ENCODE measurements around the gene SHBG.
"Not testable (repeated sequence)": the region's sequence is repeated elsewhere in the genome, so short reads cannot be mapped to it uniquely, and the experiment has no call there.

The SHBG gene

GRCh38 chr17:7591596-7591995, 38.3 kb upstream of the SHBG start:
- no peak overlapping the region for H3K4me3 ChIP-seq (ENCODE audit: low read length)
- no peak for TF ChIP-seq ZNF274 (IDR thresholded peaks at IDR 0.05; ENCODE audit: low read depth, low read length)

DNA sequence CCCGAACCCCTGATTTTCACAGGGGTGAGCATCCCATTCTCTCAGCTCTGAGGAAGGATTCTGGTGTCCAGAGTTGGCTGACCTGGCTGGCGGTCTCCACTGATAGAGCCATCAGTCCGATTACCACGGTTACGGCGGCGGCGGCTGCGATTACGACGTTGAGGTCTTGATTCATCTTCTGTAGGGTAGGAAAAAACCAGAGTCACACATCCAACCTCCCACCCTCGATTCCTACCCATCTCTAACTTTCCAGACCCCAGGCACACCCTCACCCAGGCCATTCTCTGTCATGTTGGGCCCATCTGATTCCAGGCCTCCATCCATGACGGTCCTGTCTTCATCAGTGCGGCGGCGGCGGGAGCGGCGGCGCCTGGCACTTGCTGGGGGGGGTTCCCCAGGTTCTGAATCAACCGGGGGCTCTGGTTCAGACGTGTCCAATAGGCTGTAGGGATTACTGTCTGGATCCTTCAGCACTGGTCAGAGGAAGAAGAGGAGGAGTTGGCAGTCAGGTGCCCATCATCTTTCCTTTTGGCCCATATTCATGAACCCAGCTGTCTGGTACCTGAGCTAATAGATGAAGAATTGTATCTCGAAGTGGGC, 37.4 kb upstream of the SHBG start:
- no peak for TF ChIP-seq ZNF274 (IDR thresholded peaks at IDR 0.05; ENCODE audit: low read depth, low read length)
- no peak overlapping the region for H3K4me3 ChIP-seq (ENCODE audit: low read length)

DNA sequence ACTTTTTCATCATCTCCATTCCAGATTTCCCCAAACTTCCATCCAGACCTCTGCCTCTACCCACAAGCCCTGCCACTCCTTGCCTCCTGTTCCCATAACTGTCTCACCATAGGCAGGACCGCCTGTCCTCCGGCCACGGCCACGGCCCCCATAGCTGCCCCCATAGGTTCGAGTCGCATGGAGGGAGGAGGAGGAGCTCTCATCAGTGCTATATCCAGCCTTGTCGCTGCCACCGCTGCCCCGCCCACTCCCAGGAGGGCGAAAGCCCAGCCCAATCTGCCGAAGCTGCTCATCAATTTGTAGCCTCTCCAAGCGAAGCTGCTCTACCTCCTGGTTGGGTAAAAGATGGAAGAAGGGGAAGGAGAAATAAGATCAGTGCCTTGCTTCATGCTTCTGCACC, 36.6 kb upstream of the SHBG start:
- TF ChIP-seq ZNF274 (IDR thresholded peaks at IDR 0.05; ENCODE audit: low read depth, low read length): no peak
- no peak overlapping the region for H3K4me3 ChIP-seq (ENCODE audit: low read length)

DNA sequence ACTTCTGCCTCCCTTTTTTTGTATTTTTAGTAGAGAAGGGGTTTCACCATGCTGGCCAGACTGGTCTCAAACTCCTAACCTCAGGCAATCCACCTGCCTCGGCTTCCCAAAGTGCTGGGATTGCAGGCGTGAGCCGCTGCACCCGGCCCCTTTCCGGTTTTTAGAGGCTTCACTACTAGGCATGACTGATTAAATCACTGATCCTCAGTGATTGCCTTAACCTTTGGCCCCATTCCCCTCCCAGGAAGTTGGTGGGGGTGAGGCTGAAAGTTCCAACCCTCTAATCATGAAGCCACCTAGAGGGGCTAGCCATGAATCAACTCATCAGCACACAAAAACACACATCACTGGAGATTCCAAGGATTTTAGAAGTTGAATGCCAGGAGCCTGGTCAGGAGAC, 32.4 kb upstream of the SHBG start:
- H3K4me3 ChIP-seq (ENCODE audit: low read length): not testable (repeated sequence)

- no peak for TF ChIP-seq ZNF274 (IDR thresholded peaks at IDR 0.05; ENCODE audit: low read depth, low read length)
- H3K4me3 ChIP-seq (ENCODE audit: low read length): no peak overlapping the region
These were observed 23.7 kb upstream of the SHBG start for GRCh38 chr17:7606280-7606679.

- no peak overlapping the region for H3K4me3 ChIP-seq (ENCODE audit: low read length)
- TF ChIP-seq ZNF274 (IDR thresholded peaks at IDR 0.05; ENCODE audit: low read depth, low read length): no peak
These were observed 19.3 kb upstream of the SHBG start for GRCh38 chr17:7610641-7611040.

- H3K4me3 ChIP-seq (ENCODE audit: low read length): no peak overlapping the region
- TF ChIP-seq ZNF274 (IDR thresholded peaks at IDR 0.05; ENCODE audit: low read depth, low read length): no peak
These were observed 18.2 kb upstream of the SHBG start for GRCh38 chr17:7611635-7612293.

GRCh38 chr17:7612294-7612640, 17.7 kb upstream of the SHBG start:
- no peak overlapping the region for H3K4me3 ChIP-seq (ENCODE audit: low read length)

GRCh38 chr17:7613769-7614424, 16.0 kb upstream of the SHBG start:
- peak overlapping the region; percentile 82 for H3K4me3 ChIP-seq (ENCODE audit: low read length)
- TF ChIP-seq ZNF274 (IDR thresholded peaks at IDR 0.05; ENCODE audit: low read depth, low read length): no peak

More at GRCh38 chr17:7612294-7612640, 17.7 kb upstream of the SHBG start:
- TF ChIP-seq ZNF274 (IDR thresholded peaks at IDR 0.05; ENCODE audit: low read depth, low read length): no peak

GRCh38 chr17:7614425-7615264, 15.3 kb upstream of the SHBG start, which contains the start of gene FXR2:
Gene FXR2, minus strand, starts transcription at chr17:7614897. Its CDS starts 365 bp downstream, at chr17:7614532.
- TF ChIP-seq ZNF274 (IDR thresholded peaks at IDR 0.05; ENCODE audit: low read depth, low read length): no peak
- H3K4me3 ChIP-seq (ENCODE audit: low read length): peak within 1 kb of the TSS; percentile 82

- H3K4me3 ChIP-seq (ENCODE audit: low read length): peak overlapping the region; percentile 63; the same call in 1 of the 2 replicates
- no peak for TF ChIP-seq ZNF274 (IDR thresholded peaks at IDR 0.05; ENCODE audit: low read depth, low read length)
These were observed 14.6 kb upstream of the SHBG start for GRCh38 chr17:7615265-7615747.

- no peak for TF ChIP-seq ZNF274 (IDR thresholded peaks at IDR 0.05; ENCODE audit: low read depth, low read length)
- H3K4me3 ChIP-seq (ENCODE audit: low read length): no peak overlapping the region
These were observed 11.3 kb upstream of the SHBG start for GRCh38 chr17:7618608-7619007.

GRCh38 chr17:7620835-7621234, 9.1 kb upstream of the SHBG start:
- TF ChIP-seq ZNF274 (IDR thresholded peaks at IDR 0.05; ENCODE audit: low read depth, low read length): no peak
- H3K4me3 ChIP-seq (ENCODE audit: low read length): no peak overlapping the region

DNA sequence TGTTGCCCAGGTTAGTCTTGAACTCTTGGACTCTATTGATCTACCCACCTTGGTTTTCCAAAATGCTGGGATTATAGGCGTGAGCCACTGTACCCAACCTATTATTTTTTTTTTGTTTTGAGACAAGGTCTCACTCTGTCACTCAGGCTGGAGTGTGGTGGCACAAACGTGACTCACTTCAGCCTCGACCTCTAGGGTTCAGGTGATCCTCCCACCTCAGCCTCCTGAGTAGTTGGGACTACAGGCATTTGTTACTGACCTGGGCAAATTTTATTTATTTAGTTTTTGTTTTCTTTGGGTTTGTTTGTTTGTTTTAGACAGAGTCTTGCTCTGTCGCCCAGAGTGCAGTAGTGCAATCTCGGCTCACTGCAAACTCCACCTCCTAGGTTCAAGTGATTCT, 6.3 kb upstream of the SHBG start:
- no peak for TF ChIP-seq ZNF274 (IDR thresholded peaks at IDR 0.05; ENCODE audit: low read depth, low read length)
- H3K4me3 ChIP-seq (ENCODE audit: low read length): no peak overlapping the region

DNA sequence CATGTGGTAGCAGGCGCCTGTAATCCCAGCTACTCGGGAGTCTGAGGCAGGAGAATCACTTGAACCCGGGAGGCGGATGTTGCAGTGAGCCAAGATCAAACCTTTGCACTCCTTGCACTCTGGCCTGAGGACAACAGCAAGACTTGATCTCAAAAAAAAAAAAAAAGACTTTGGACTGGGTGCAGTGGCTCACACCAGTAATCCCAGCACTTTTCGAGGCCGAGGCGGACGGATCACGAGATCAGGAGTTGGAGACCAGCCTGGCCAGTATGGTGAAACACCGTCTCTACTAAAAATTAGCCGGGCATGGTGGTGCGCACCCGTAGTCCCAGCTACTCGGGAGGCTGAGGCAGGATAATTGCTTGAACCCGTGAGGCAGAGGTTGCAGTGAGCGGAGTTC, 4.2 kb upstream of the SHBG start:
- H3K4me3 ChIP-seq (ENCODE audit: low read length): not testable (repeated sequence)

Measured in GM08714 (cell line).